ENCODE measurements around the gene LBR. TPM values are rescaled to one million over a fixed set of nuclear protein-coding genes. Genes with fewer than 3 reads are reported as not detected.

The LBR gene
- polyA plus RNA-seq = 2.4 and 9.7 TPM in 2 replicates

DNA sequence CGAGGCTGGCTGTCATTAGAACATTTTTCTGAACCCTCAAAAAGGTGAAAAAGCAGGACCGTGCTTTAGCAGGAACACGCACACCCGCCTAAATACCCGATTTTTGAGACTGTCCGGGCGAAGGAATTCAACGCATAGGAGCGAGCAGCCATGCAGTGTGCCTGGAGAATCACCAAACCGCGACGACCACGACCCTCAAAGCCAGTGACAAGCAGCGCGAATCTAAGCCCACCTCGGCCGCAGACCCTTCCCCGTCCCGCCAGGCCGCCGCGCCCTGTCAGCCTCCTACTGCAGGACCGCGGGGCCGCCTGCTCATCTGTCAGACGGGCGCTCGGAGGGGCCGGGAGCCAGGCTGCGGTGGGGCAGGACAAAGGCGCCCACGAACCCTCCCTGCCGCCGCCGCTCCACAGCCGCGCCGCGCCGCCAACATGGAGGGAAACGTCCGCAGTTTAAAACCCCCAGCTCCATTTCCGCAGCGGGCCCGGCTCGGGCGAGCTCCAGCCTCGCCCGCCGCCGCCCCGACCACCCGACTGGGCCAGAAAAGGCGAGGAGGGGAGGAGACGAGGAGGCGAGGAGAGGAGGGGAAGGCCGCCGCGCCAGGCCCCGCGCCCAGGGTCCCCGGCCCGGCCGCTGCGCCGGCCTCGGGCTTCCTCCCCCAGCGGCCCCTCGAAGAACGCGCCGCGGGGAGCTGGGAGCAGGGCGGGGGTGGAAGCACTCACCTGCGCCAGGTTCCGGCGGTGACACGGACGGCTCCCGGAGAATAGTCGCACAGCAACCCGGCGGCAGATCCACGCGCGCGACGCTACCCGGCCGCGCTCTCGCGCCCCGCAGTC lies at the start of gene LBR:
Gene LBR (minus strand): TSS at position 804 of the 833 bp plus-strand sequence. CDS start 3,963 bp downstream, outside the sequence.

Other genes with a start within 250 kb of the LBR start
- 2.5 and 5.0 TPM in 2 replicates for gene ENAH, start 225.1 kb upstream of the LBR start, polyA plus RNA-seq

Measured in Purkinje cell (primary cell).